Measurements from ENCODE around the gene SOD3.

Gene SOD3

GRCh38 chr4:24769571-24769970, 25.8 kb upstream of the SOD3 start:
- TF ChIP-seq, protein P1, sequence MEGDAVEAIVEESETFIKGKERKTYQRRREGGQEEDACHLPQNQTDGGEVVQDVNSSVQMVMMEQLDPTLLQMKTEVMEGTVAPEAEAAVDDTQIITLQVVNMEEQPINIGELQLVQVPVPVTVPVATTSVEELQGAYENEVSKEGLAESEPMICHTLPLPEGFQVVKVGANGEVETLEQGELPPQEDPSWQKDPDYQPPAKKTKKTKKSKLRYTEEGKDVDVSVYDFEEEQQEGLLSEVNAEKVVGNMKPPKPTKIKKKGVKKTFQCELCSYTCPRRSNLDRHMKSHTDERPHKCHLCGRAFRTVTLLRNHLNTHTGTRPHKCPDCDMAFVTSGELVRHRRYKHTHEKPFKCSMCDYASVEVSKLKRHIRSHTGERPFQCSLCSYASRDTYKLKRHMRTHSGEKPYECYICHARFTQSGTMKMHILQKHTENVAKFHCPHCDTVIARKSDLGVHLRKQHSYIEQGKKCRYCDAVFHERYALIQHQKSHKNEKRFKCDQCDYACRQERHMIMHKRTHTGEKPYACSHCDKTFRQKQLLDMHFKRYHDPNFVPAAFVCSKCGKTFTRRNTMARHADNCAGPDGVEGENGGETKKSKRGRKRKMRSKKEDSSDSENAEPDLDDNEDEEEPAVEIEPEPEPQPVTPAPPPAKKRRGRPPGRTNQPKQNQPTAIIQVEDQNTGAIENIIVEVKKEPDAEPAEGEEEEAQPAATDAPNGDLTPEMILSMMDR (IDR thresholded peaks at IDR 0.05; ENCODE audit: insufficient read depth, low read depth, low read length, missing control alignments): no peak
- no peak for DNase-seq (ENCODE audit: low read depth)
- no peak overlapping the region for H3K4me3 ChIP-seq (ENCODE audit: low read length)

DNA sequence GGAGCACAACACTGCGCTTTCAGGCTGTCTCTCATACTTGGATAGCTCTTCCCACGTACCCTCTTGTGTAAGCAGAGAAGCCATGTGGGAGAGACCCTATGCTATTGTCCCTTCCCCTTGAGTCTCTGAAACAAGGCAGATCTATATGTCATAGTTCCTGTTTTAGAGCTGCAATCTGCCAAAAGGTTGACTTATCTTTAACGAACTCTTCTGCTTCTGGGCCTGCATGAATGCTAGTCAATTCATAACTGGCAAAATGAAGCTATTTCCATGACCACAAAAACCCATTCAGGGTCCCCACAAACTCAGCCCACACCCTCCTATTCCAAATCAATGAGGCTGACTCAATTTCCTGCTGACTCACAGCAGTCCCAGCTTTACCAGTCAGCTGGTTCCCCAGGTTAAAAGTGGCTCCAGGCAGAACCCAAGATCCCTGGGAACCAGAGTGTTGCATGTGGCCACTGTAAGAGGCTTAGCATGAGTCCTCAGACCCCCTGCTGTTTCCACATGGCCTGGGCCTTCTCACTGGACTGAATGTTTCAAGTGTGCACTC, 25.3 kb upstream of the SOD3 start:
- TF ChIP-seq, protein P1 (IDR thresholded peaks at IDR 0.05; ENCODE audit: insufficient read depth, low read depth, low read length, missing control alignments): no peak
- peak; percentile 87 for DNase-seq (ENCODE audit: low read depth)
- H3K4me3 ChIP-seq (ENCODE audit: low read length): no peak overlapping the region

DNA sequence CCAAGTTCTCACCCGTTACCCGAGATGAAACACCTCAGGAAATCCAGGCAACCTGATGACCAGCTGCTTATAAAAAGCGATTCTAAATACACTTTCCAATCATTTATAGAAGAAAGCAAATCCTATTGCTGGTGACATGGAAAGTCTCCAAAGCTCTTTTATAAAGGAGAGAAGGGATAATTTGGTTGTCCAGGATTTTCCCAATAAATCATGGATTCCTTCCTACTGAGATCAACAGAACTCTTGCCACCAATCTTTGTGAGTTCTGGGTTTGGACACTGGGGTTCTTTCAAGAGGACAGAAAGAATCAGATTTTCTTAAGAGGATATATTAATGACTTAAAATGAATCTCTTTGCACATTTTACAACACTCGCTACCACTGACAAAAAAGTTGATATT, 24.7 kb upstream of the SOD3 start:
- TF ChIP-seq, protein P1 (IDR thresholded peaks at IDR 0.05; ENCODE audit: insufficient read depth, low read depth, low read length, missing control alignments): no peak
- DNase-seq (ENCODE audit: low read depth): no peak
- H3K4me3 ChIP-seq (ENCODE audit: low read length): no peak overlapping the region

GRCh38 chr4:24771241-24771640, 24.1 kb upstream of the SOD3 start:
- no peak for DNase-seq (ENCODE audit: low read depth)
- H3K4me3 ChIP-seq (ENCODE audit: low read length): no peak overlapping the region
- TF ChIP-seq, protein P1 (IDR thresholded peaks at IDR 0.05; ENCODE audit: insufficient read depth, low read depth, low read length, missing control alignments): no peak

DNA sequence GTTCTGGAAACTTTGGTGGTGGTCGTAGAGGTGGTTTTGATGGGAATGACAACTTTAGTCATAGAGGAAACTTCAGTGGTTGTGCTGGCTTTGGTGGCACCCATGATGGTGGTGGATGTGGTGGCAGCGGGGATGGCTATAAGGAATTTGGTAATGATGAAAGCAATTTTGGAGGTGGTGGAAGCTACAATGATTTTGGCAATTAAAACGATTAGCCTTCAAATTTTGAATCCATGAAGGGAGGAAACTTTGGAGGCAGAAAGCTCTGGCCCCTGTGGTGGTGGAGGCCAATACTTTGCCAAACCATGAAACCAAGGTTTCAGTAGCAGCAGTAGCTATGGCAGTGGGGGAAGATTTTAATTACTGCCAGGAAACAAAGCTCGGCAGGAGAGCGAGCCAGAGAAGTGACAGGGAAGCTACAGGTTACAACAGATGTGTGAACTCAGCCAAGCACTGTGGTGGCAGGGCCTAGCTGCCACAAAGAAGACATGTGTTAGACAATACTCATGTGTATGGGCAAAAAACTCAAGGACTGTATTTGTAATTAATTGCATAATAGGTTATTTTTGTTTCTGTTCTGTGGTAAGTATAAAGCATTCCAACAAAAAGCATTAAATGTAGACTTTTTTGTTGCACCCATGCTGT, 23.2 kb upstream of the SOD3 start:
- TF ChIP-seq, protein P1 (IDR thresholded peaks at IDR 0.05; ENCODE audit: insufficient read depth, low read depth, low read length, missing control alignments): no peak
- no peak for DNase-seq (ENCODE audit: low read depth)
- no peak overlapping the region for H3K4me3 ChIP-seq (ENCODE audit: low read length)

DNA sequence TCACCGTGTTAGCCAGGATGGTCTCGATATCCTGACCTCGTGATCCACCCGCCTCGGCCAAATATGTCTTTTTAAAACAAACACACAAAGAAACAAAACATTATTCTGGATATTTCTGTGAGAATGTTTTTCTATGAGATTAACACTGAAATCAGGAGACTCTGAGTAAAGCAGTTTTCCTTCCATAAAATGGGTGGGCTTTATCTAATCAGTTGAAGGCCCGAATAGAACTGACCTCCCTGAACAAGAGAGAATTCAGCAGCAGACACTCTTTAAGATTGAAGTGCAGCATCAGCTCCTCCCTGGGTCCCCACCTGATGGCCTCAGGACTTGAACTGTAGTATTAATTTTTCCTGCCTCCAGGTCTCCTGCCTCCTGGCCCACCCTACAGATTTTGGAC, 22.4 kb upstream of the SOD3 start:
- TF ChIP-seq, protein P1 (IDR thresholded peaks at IDR 0.05; ENCODE audit: insufficient read depth, low read depth, low read length, missing control alignments): no peak
- no peak for DNase-seq (ENCODE audit: low read depth)
- H3K4me3 ChIP-seq (ENCODE audit: low read length): no peak overlapping the region

- TF ChIP-seq, protein P1 (IDR thresholded peaks at IDR 0.05; ENCODE audit: insufficient read depth, low read depth, low read length, missing control alignments): no peak
- peak; percentile 73 for DNase-seq (ENCODE audit: low read depth)
- H3K4me3 ChIP-seq (ENCODE audit: low read length): no peak overlapping the region
Observed at GRCh38 chr4:24774452-24774851, 20.9 kb upstream of the SOD3 start.
